Kidney epithelial cell (primary cell): Measurements from ENCODE around the gene OTULINL. TPM values are rescaled to one million over a fixed set of nuclear protein-coding genes. Genes with fewer than 3 reads are reported as not detected.

ENCODE experiments used
- DNase-seq: peaks from one replicate; pipeline ENCODE4 v3.0.0-alpha.2; 2010; ENCODE audit warnings: low read depth
- H3K27me3 ChIP-seq: 2 replicates; pipeline ENCODE4 v1.6.0; 2011; ENCODE audit warnings: low read length; ENCODE audit not compliant: control insufficient read depth, insufficient read depth
- H3K36me3 ChIP-seq: 2 replicates; pipeline ENCODE4 v1.5.1; 2011; ENCODE audit warnings: low read length; ENCODE audit not compliant: control insufficient read depth, insufficient read depth
- H3K4me3 ChIP-seq: 2 replicates; pipeline ENCODE4 v1.5.1; 2011; ENCODE audit warnings: low read depth, mild to moderate bottlenecking, control low read depth, low read length
- total RNA-seq: library from RNA; depleted of rRNA; stranded (reverse); fragments of >200 nt; gene quantifications from 2 replicates; pipeline ENCODE4 v1.2.3, GENCODE V29; 2015
- TF ChIP-seq, protein P1 (sequence below): IDR thresholded peaks from 2 replicates; pipeline ENCODE4 v1.5.1; 2011; ENCODE audit warnings: mild to moderate bottlenecking, moderate library complexity, low read length, control low read depth, inconsistent platforms; ENCODE audit not compliant: insufficient read depth, poor library complexity, severe bottlenecking

OTULINL gene
- total RNA-seq, 1 donor from 2014 or later, result 1.8 TPM

DNA sequence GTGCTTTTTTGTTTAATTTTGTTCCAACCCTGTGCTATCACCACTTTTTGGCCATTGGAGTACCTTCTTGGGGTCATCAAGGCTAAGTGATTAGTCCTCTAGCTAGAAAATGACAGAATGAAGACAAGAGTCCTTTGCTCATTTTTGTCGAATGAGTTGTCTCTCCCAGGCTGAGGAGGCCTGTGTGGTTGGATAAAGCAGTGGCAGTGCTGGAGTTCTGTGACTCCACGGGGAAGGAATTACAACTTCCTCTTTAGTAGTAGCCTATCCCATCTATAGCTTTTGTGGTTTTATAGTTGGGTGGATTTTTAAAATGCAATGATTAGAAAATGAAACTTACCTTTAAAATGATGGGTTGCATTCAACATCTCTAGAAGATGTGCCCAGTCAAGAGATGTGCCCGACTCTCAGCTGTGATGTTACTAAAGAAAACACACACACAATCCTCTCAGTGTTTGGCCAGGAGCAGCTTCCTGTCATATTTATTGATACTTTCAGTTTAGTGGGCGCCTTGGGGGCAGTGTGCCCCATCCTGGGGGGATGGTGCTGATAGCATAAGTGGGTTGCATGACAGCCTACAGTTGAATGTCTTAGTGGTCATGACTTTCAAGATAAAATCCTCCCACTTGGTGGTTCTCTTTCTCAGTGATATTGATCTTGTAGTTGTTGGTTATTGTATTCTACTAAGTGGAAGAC is 11.9 kb downstream of the OTULINL start:
- no peak for DNase-seq
- Histone ChIP-seq H3K36me3 (no peaks in the 10 kb centered on the region), H3K27me3 (no peaks in the 10 kb centered on the region), H3K4me3 (no peak overlapping the region)
- TF ChIP-seq, protein P1, sequence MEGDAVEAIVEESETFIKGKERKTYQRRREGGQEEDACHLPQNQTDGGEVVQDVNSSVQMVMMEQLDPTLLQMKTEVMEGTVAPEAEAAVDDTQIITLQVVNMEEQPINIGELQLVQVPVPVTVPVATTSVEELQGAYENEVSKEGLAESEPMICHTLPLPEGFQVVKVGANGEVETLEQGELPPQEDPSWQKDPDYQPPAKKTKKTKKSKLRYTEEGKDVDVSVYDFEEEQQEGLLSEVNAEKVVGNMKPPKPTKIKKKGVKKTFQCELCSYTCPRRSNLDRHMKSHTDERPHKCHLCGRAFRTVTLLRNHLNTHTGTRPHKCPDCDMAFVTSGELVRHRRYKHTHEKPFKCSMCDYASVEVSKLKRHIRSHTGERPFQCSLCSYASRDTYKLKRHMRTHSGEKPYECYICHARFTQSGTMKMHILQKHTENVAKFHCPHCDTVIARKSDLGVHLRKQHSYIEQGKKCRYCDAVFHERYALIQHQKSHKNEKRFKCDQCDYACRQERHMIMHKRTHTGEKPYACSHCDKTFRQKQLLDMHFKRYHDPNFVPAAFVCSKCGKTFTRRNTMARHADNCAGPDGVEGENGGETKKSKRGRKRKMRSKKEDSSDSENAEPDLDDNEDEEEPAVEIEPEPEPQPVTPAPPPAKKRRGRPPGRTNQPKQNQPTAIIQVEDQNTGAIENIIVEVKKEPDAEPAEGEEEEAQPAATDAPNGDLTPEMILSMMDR, result no peak

DNA sequence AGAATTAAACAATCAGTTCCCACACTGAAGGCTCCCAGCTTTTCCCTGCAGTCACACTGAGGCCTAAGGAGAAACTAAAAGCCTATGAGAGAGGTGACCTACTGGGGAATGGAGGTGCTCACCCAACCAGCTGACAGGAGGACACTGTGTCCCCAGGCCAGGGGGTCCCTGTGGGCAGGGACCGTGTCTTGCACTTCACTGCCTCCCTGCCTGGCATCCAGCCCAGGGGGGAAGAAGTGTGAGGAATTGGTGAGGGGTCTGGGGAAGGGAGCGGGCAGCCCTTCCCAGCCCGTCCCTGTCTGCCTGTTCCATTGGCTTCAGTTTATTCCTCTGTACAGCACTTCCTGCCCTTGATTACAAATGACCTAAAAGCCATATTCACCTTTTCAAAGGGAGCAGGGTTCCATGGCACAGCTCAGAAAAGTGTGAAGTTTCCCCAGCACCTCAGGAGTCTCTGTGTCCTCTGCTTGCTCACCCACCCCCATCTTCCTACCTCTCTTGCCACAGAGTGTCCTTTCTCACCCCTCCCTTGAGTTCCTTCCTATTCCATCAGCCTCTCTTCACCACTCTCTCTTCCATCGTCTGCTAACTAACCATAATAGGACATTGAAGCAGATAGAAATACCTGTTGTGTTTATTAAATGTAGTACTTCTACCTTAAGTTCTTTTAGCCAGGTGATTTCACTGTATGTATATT is 12.9 kb downstream of the OTULINL start:
- H3K27me3 ChIP-seq, result no peaks in the 10 kb centered on the region
- no peaks in the 10 kb centered on the region for H3K36me3 ChIP-seq
- TF ChIP-seq, protein P1, result no peak
- no peak for DNase-seq
- no peak overlapping the region for H3K4me3 ChIP-seq

DNA sequence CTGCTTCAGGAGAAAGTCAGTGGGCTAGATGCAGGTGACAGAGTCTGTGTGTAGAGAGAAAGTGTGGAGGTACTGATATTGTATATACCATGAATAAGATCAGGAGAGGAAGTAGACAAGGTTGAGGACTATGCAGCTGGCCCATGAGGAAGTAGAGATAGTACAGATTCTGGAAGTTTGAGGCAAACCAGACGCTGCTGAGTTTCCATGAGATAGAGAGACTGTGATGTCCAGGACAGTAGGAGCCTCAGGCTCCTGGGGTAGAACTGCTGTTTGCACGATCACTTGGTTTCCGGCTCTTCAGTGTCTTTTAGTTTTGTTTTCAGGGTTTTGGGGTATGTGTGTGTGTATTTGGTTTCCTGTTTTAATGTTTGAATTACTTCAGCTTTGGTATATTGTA is 13.6 kb downstream of the OTULINL start:
- TF ChIP-seq, protein P1, result no peak
- no peak for DNase-seq

DNA sequence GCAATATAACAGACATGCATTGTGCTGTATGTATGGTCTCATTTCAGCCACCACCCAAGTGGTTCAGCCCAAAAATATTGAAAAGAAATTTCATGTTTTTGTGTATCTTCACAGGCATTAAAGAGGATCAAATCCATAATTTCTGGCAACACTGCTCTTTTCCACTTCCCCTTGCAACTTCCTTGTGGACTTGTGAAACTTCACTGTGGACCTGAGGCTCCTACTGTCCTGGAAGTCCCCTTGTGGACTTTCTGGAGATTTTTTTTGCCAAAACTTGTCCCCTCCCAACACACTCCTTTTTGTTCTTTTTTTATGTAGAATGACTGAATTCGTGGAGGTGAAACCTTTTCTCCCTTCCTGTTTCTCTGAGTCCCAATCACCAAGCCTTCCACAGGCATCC is 14.3 kb downstream of the OTULINL start:
- Histone ChIP-seq H3K4me3 (no peak overlapping the region), H3K27me3 (no peaks in the 10 kb centered on the region), H3K36me3 (no peaks in the 10 kb centered on the region)
- TF ChIP-seq, protein P1, result no peak
- DNase-seq, result no peak

More for the DNA sequence above, 13.6 kb downstream of the OTULINL start:
- H3K27me3 ChIP-seq, result no peaks in the 10 kb centered on the region
- H3K4me3 ChIP-seq, result no peak overlapping the region
- no peaks in the 10 kb centered on the region for H3K36me3 ChIP-seq

DNA sequence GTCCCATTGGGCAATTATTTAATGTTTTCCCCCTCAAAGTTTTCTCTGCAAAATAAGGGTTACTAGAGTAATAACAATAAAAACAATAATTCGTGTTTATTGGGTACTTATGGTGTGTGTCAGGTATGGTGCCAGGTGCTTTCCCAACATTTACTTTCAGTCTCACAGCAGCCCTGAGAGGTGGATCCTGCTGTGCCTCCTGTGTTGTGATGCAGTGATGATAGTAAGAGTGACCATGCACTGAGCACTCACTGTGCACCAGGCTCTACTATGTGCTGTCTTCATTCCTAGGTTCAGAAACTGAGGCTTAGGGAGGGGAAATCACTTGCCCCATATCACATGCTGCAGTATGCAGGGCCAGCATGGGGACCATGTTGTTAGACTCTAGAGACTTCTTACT is 15.5 kb downstream of the OTULINL start:
- no peak for DNase-seq
- Histone ChIP-seq H3K36me3 (no peaks in the 10 kb centered on the region), H3K4me3 (no peak overlapping the region), H3K27me3 (no peaks in the 10 kb centered on the region)
- TF ChIP-seq, protein P1, result no peak
